Left ventricle myocardium inferior (tissue), 1 donor: Measurements from ENCODE around the gene CACNA2D2. TPM values are rescaled to one million over a fixed set of nuclear protein-coding genes. Genes with fewer than 3 reads are reported as not detected.

Experiments used
- DNase-seq: peaks from one replicate; pipeline ENCODE4 v3.0.0-alpha.2; 2020
- H3K27ac ChIP-seq: fragments of 200-600 bp; replicated peaks from 2 replicates; pipeline ENCODE4 v1.8.0; 2021
- H3K27me3 ChIP-seq: fragments of 200-600 bp; 2 replicates; pipeline ENCODE4 v1.8.0; 2021; ENCODE audit warnings: low read depth
- H3K36me3 ChIP-seq: fragments of 200-600 bp; 2 replicates; pipeline ENCODE4 v1.8.0; 2021
- H3K4me1 ChIP-seq: fragments of 200-600 bp; 2 replicates; pipeline ENCODE4 v1.8.0; 2021
- H3K4me3 ChIP-seq: fragments of 200-600 bp; 2 replicates; pipeline ENCODE4 v1.8.0; 2021; ENCODE audit warnings: mild to moderate bottlenecking, moderate library complexity
- H3K9me3 ChIP-seq: fragments of 200-600 bp; replicated peaks from 2 replicates; pipeline ENCODE4 v1.8.0; 2021
- intact Hi-C: fragments of 100-400 bp; cut with micrococcal nuclease; formaldehyde crosslinking; loops from one replicate; pipeline ENCODE4 v1.11.0; 2022
- total RNA-seq: library from RNA; stranded (reverse); fragmentation: NEBNext Ultra II Directional; extraction: Animal tissue kit (Norgen Biotek cat#: 25700); gene quantifications from one replicate; pipeline ENCODE4 v1.2.1, GENCODE V29; 2021
- TF ChIP-seq, protein P1 (sequence below): fragments of 200-600 bp; IDR thresholded peaks from 2 replicates; pipeline ENCODE4 v1.8.0; 2021; ENCODE audit warnings: antibody characterized with exemption, mild to moderate bottlenecking, borderline replicate concordance
- donor health status: DM: no; HTN: yes; CAD: no; lungs with severe emphysema.

The CACNA2D2 gene
- total RNA-seq, 1 donor from 2014 or later, result 2.3 TPM

DNA sequence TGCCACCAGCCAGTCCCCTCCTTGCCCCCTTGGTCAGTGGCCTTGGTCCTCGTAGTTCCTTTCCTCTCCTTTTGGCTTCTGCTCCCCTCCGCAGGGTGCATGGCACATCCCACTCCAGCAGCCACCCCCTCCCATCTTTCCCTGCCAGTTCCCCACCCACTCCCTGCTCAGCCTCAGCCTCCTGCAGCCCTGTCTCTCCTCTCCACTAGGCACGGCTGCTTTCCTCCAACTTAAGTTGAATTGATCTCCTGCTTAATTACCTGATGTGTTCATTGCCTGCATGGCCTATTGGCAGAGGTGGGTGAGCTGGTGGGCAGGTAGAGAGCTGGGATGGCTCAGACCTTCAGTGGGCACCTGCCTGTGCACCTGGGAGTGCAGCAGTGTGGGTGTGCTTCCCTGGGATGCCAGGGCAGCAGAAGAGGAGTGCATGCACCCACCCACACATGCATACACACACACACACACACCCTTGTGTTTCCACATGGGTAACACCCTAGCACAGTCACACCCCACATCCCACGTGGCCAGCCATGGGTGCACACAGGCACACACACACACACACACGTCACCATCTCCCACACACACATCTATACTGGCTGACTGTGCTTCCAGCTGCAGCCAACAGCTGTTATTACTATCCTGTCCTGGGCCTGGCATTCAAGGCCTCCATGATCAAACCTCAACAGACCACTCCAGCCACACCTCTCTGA lies 33.2 kb upstream of the CACNA2D2 start:
- H3K27ac ChIP-seq, result no peak overlapping the region
- TF ChIP-seq, protein P1, sequence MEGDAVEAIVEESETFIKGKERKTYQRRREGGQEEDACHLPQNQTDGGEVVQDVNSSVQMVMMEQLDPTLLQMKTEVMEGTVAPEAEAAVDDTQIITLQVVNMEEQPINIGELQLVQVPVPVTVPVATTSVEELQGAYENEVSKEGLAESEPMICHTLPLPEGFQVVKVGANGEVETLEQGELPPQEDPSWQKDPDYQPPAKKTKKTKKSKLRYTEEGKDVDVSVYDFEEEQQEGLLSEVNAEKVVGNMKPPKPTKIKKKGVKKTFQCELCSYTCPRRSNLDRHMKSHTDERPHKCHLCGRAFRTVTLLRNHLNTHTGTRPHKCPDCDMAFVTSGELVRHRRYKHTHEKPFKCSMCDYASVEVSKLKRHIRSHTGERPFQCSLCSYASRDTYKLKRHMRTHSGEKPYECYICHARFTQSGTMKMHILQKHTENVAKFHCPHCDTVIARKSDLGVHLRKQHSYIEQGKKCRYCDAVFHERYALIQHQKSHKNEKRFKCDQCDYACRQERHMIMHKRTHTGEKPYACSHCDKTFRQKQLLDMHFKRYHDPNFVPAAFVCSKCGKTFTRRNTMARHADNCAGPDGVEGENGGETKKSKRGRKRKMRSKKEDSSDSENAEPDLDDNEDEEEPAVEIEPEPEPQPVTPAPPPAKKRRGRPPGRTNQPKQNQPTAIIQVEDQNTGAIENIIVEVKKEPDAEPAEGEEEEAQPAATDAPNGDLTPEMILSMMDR, result no peak
- peaks cover 17% of the 10 kb centered on the region for H3K27me3 ChIP-seq
- no peak overlapping the region for H3K4me3 ChIP-seq
- no peak for DNase-seq
- no peaks in the 10 kb centered on the region for H3K36me3 ChIP-seq
- no peaks in the 10 kb centered on the region for H3K4me1 ChIP-seq
- no peaks in the 10 kb centered on the region for H3K9me3 ChIP-seq
- intact Hi-C loops, result no loop called here

DNA sequence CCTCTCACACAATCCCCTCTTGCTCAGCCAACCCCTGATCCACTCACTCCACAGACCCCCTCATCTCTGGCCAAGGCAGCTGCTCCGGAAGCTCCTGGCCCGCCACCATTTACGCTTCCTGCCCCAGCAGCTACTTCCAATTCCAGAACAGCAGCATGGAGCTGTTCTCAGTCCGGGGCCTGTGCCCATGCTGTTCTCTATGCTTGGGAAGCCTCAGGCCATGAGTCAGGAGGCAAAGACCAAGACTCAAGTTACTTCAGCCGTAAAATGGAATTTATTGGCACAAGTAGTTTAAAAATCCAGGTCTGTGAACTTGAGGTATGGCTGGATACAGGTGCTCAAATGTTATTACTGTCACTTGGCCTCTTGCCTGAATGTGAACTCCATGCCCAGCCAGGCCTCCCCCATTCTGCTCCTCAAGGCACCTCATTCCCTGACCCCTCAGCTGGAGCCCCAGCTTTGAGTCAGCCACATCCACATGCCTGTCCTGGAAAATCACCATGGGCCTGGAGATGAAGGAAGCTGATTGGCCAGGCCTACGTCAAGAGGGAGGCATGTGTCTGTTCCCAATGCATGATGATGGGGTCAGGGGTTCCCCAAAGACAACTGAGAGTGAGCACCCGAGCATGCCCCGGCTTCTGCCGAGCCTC lies 31.4 kb upstream of the CACNA2D2 start:
- intact Hi-C loops, result no loop called here

DNA sequence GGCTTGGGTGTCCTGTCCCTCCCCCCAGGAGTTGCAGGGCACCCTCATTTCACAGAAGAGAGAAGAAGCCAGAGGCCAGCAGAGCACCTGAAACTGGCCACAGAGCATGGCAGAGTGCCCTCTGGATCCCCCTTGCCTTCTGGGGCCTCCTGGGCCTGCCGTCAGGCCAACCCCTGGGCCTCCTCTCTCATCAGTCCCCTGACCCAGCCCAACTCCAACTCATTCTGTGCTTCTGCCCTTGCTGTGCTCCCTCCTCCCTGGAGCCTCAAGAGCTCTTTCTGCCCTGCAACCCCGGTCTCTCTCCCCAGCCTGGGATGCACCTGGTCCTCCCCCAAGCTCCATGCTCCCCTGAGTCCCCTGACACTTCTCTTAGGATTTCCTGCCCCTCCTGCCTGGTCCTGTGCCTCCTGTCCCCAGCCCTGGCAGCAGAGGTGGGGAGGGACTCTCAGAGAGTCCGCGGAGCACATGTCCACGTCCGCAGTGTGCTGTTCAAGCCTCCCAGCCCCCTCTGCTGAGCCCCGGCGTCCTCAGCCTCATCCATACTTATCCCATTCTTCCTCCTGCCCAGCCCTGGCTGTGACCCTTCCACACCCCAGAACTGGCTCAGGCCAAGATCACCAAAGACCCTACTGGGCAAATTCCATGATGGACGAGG lies 30.5 kb upstream of the CACNA2D2 start:
- intact Hi-C loops, result no loop called here
- Histone ChIP-seq H3K4me3 (no peak overlapping the region), H3K4me1 (no peaks in the 10 kb centered on the region), H3K27me3 (peaks cover 30% of the 10 kb centered on the region), H3K27ac (no peak overlapping the region), H3K9me3 (no peaks in the 10 kb centered on the region), H3K36me3 (no peaks in the 10 kb centered on the region)
- TF ChIP-seq, protein P1, result no peak
- no peak for DNase-seq

More for the DNA sequence above, 31.4 kb upstream of the CACNA2D2 start:
- H3K36me3 ChIP-seq, result no peaks in the 10 kb centered on the region
- no peak overlapping the region for H3K4me3 ChIP-seq
- DNase-seq, result no peak
- TF ChIP-seq, protein P1, result no peak
- H3K27ac ChIP-seq, result no peak overlapping the region
- no peaks in the 10 kb centered on the region for H3K4me1 ChIP-seq
- no peaks in the 10 kb centered on the region for H3K9me3 ChIP-seq
- peaks cover 25% of the 10 kb centered on the region for H3K27me3 ChIP-seq

DNA sequence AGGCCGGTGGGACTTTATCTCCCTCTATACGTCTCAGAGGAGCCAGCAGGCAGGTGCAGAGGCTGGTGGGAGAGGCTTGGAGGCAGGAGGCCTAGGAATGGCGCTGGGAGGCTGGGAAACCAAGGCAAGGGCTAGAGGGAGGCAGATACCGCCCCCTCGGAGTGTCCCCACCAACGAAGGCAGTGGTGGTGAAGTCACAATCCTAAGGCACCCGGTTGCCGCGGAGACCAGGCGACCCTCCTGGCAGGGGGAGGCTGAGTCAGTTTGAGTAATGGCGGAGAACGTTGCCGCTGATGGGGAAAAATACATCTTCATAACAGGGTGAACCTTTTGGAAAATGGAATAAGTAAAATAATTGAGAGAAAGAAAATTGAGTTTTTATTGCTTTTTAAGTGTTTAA lies 29.9 kb upstream of the CACNA2D2 start:
- TF ChIP-seq, protein P1, result no peak
- Histone ChIP-seq H3K36me3 (no peaks in the 10 kb centered on the region), H3K4me3 (no peak overlapping the region), H3K27me3 (peaks cover 30% of the 10 kb centered on the region), H3K27ac (no peak overlapping the region), H3K4me1 (no peaks in the 10 kb centered on the region), H3K9me3 (no peaks in the 10 kb centered on the region)
- intact Hi-C loops, result no loop called here
- DNase-seq, result no peak

DNA sequence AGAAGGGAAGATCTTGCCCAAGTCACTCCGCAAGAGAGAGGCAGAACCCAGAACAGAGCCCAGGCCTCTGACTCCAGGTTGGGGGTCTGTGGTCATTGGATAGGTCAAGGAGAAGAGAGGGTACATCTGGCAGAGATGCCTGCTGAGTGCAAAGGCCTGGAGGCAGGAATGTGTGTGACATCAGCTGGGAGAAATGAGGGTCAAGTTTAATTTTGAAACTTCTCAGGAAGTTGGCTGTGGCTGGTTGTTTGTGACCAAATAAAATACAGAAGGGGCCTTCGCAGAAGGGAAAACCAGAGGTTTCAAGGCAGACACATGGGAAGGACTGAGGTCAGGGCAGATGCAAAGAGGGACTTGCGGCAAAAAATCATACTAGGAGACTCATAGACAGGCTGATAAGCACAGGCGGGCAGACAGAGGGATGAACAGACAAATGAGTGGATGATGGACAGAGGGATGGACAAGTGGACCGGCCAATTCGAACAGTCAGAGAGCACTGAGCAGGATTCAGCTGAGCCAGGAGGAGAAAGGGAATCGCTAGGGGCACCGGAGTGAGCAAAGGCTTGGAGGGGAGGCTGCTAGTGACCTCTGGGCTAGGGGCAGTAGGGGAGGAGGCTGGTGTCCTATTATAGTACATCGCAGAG lies 28.8 kb upstream of the CACNA2D2 start:
- Histone ChIP-seq H3K4me1 (no peaks in the 10 kb centered on the region), H3K4me3 (no peak overlapping the region), H3K9me3 (no peaks in the 10 kb centered on the region), H3K27me3 (peaks cover 23% of the 10 kb centered on the region), H3K36me3 (no peaks in the 10 kb centered on the region), H3K27ac (peak overlapping the region; percentile 30)
- TF ChIP-seq, protein P1, result no peak
- no peak for DNase-seq
- intact Hi-C loops, result no loop called here
